Measurements from ENCODE around the gene LRRC56.
A peak's percentile ranks its signal among the peaks of the same experiment; 100 is the strongest.

LRRC56 gene

GRCh38 chr11:521177-521688, 16.1 kb upstream of the LRRC56 start:
- DNase-seq (ENCODE audit: low spot score): no peak

GRCh38 chr11:526192-526591, 11.1 kb upstream of the LRRC56 start:
- DNase-seq (ENCODE audit: low spot score): no peak

- DNase-seq (ENCODE audit: low spot score): no peak
These were observed 9.0 kb upstream of the LRRC56 start for GRCh38 chr11:528166-528814.

- DNase-seq (ENCODE audit: low spot score): no peak
These were observed 8.3 kb upstream of the LRRC56 start for GRCh38 chr11:528815-529727.

GRCh38 chr11:529728-530411, 7.5 kb upstream of the LRRC56 start:
- no peak for DNase-seq (ENCODE audit: low spot score)

GRCh38 chr11:530960-531831, 6.1 kb upstream of the LRRC56 start:
- no peak for DNase-seq (ENCODE audit: low spot score)

- no peak for DNase-seq (ENCODE audit: low spot score)
These were observed 5.3 kb upstream of the LRRC56 start for GRCh38 chr11:531919-532526.

- DNase-seq (ENCODE audit: low spot score): no peak
These were observed 4.8 kb upstream of the LRRC56 start for GRCh38 chr11:532527-532985.

GRCh38 chr11:532986-533585, 4.2 kb upstream of the LRRC56 start:
- DNase-seq (ENCODE audit: low spot score): no peak

- no peak for DNase-seq (ENCODE audit: low spot score)
These were observed 3.5 kb upstream of the LRRC56 start for GRCh38 chr11:533586-534395.

- DNase-seq (ENCODE audit: low spot score): no peak
These were observed 2.7 kb upstream of the LRRC56 start for GRCh38 chr11:534396-535209.

GRCh38 chr11:535210-535518, 2.2 kb upstream of the LRRC56 start:
- DNase-seq (ENCODE audit: low spot score): no peak

- DNase-seq (ENCODE audit: low spot score): peak; percentile 93
These were observed 1.5 kb upstream of the LRRC56 start, which contains the start of gene HRAS for GRCh38 chr11:535519-536454. Gene HRAS, minus strand, starts transcription at chr11:535576.

GRCh38 chr11:537622-538430, 499 bp downstream of the LRRC56 start:
- DNase-seq (ENCODE audit: low spot score): no peak

GRCh38 chr11:538431-539051, 1.2 kb downstream of the LRRC56 start:
- no peak for DNase-seq (ENCODE audit: low spot score)

- DNase-seq (ENCODE audit: low spot score): no peak
These were observed 2.7 kb downstream of the LRRC56 start for GRCh38 chr11:539971-540481.
